H9 (cell line): ENCODE data around the gene CERS6. TPM values are rescaled to one million over a fixed set of nuclear protein-coding genes. Genes with fewer than 3 reads are reported as not detected.

Experiments
- DNase-seq: peaks from one replicate; pipeline ENCODE4 v3.0.0-alpha.2; 2017
- H2AFZ ChIP-seq: one replicate; pipeline ENCODE4 v1.6.1; 2013; ENCODE audit warnings: mild to moderate bottlenecking, low read length, control low read depth, moderate library complexity
- H2AK5ac ChIP-seq: 2 replicates; pipeline ENCODE4 v1.6.1; 2013; ENCODE audit warnings: low read length, control low read depth, mixed read lengths; ENCODE audit not compliant: insufficient read length
- H2BK120ac ChIP-seq: one replicate; pipeline ENCODE4 v1.6.1; 2013; ENCODE audit warnings: low read depth, mild to moderate bottlenecking, low read length, control low read depth, inconsistent platforms; ENCODE audit not compliant: poor library complexity, severe bottlenecking
- H2BK12ac ChIP-seq: 2 replicates; pipeline ENCODE4 v1.6.1; 2013; ENCODE audit warnings: low read length, control low read depth, mixed read lengths, low read depth; ENCODE audit not compliant: insufficient read length
- H2BK15ac ChIP-seq: 2 replicates; pipeline ENCODE4 v1.6.1; 2013; ENCODE audit warnings: low read depth, low read length, control low read depth
- H2BK20ac ChIP-seq: one replicate; pipeline ENCODE4 v1.6.1; 2013; ENCODE audit warnings: low read depth, mild to moderate bottlenecking, low read length, control low read depth, inconsistent platforms; ENCODE audit not compliant: poor library complexity, severe bottlenecking
- H2BK5ac ChIP-seq: 2 replicates; pipeline ENCODE4 v1.6.1; 2013; ENCODE audit warnings: low read length, control low read depth, mixed read lengths; ENCODE audit not compliant: insufficient read length
- H3K14ac ChIP-seq: 2 replicates; pipeline ENCODE4 v1.6.1; 2013; ENCODE audit warnings: low read length, control low read depth; ENCODE audit not compliant: insufficient read depth
- H3K18ac ChIP-seq: 2 replicates; pipeline ENCODE4 v1.6.1; 2013; ENCODE audit warnings: low read depth, mild to moderate bottlenecking, mixed read lengths, low read length, control low read depth; ENCODE audit not compliant: insufficient read length
- H3K23ac ChIP-seq: 2 replicates; pipeline ENCODE4 v1.6.1; 2013; ENCODE audit warnings: low read length, control low read depth, mixed read lengths, low read depth; ENCODE audit not compliant: insufficient read length
- H3K23me2 ChIP-seq: 2 replicates; pipeline ENCODE4 v1.6.1; 2013; ENCODE audit warnings: low read depth, mild to moderate bottlenecking, mixed read lengths, low read length, control low read depth; ENCODE audit not compliant: insufficient read length, poor library complexity, severe bottlenecking
- H3K27ac ChIP-seq: 2 replicates; pipeline ENCODE4 v1.5.1; 2013; ENCODE audit warnings: low read length, control low read depth, mixed read lengths, low read depth; ENCODE audit not compliant: insufficient read length
- H3K27me3 ChIP-seq: 2 replicates; pipeline ENCODE4 v1.6.1; 2013; ENCODE audit warnings: low read length, control low read depth, inconsistent platforms; ENCODE audit not compliant: insufficient read depth
- H3K4ac ChIP-seq: 2 replicates; pipeline ENCODE4 v1.6.1; 2013; ENCODE audit warnings: low read depth, mild to moderate bottlenecking, control low read depth, inconsistent platforms, low read length, moderate library complexity
- H3K4me1 ChIP-seq: 2 replicates; pipeline ENCODE4 v1.6.1; 2013; ENCODE audit warnings: low read length, control low read depth, inconsistent platforms; ENCODE audit not compliant: insufficient read depth
- H3K4me2 ChIP-seq: 2 replicates; pipeline ENCODE4 v1.6.1; 2013; ENCODE audit warnings: low read length, control low read depth, mixed read lengths; ENCODE audit not compliant: insufficient read length, insufficient read depth
- H3K56ac ChIP-seq: 2 replicates; pipeline ENCODE4 v1.6.1; 2013; ENCODE audit warnings: low read depth, mild to moderate bottlenecking, mixed read lengths, low read length, control low read depth; ENCODE audit not compliant: insufficient read length
- H3K79me1 ChIP-seq: 2 replicates; pipeline ENCODE4 v1.6.1; 2013; ENCODE audit warnings: low read depth, mild to moderate bottlenecking, moderate library complexity, low read length, control low read depth, inconsistent platforms; ENCODE audit not compliant: insufficient read depth, poor library complexity, severe bottlenecking
- H3K79me2 ChIP-seq: 2 replicates; pipeline ENCODE4 v1.6.1; 2013; ENCODE audit warnings: low read length, control low read depth, inconsistent platforms; ENCODE audit not compliant: insufficient read depth
- H3K9ac ChIP-seq: 2 replicates; pipeline ENCODE4 v1.6.1; 2013; ENCODE audit warnings: low read length, control low read depth, mixed read lengths; ENCODE audit not compliant: insufficient read length; ENCODE audit errors: extremely low read depth
- H3K9me3 ChIP-seq: one replicate; pipeline ENCODE4 v1.6.1; 2013; ENCODE audit warnings: low read depth, low read length, inconsistent platforms; ENCODE audit not compliant: control insufficient read depth
- H3T11ph ChIP-seq: one replicate; pipeline ENCODE4 v1.6.1; 2013; ENCODE audit warnings: mild to moderate bottlenecking, low read length, control low read depth, inconsistent platforms
- H4K20me1 ChIP-seq: one replicate; pipeline ENCODE4 v1.6.1; 2013; ENCODE audit not compliant: control insufficient read depth, insufficient read length, insufficient read depth
- H4K5ac ChIP-seq: 2 replicates; pipeline ENCODE4 v1.6.1; 2013; ENCODE audit warnings: low read depth, mild to moderate bottlenecking, mixed read lengths, low read length, control low read depth; ENCODE audit not compliant: insufficient read length
- H4K8ac ChIP-seq: replicated peaks from 2 replicates; pipeline ENCODE4 v1.6.1; 2013; ENCODE audit warnings: low read length, control low read depth, mixed read lengths, low read depth; ENCODE audit not compliant: insufficient read length
- H4K91ac ChIP-seq: 2 replicates; pipeline ENCODE4 v1.6.1; 2013; ENCODE audit warnings: low read depth, mild to moderate bottlenecking, moderate library complexity, mixed read lengths, low read length, control low read depth; ENCODE audit not compliant: insufficient read length
- H3K27ac Mint-ChIP-seq, 3 experiments: 2 replicates in 2 of 3; 3 replicates in 1 of 3; pipeline ENCODE4 v1.8.0; 2020 to 2021; ENCODE audit warnings: mixed read lengths in 3 of 3, mild to moderate bottlenecking in 1 of 3, moderate library complexity in 1 of 3
- H3K27me3 Mint-ChIP-seq: 2 replicates; pipeline ENCODE4 v1.8.0; 2021; ENCODE audit warnings: low read depth, mild to moderate bottlenecking, moderate library complexity, mixed read lengths
- H3K36me3 Mint-ChIP-seq, 3 experiments: 2 replicates in 2 of 3; 3 replicates in 1 of 3; pipeline ENCODE4 v1.8.0; 2020 to 2021; ENCODE audit warnings: low read depth in 3 of 3, mixed read lengths in 3 of 3; ENCODE audit not compliant: insufficient read depth in 1 of 3
- H3K4me1 Mint-ChIP-seq, 2 experiments: 2 replicates each; pipeline ENCODE4 v1.8.0; 2020; ENCODE audit warnings: mixed read lengths in 2 of 2
- H3K4me3 Mint-ChIP-seq, 2 experiments: 2 replicates in 1 of 2; 3 replicates in 1 of 2; pipeline ENCODE4 v1.8.0; 2020 to 2021; ENCODE audit warnings: mild to moderate bottlenecking in 2 of 2, mixed read lengths in 2 of 2, moderate library complexity in 1 of 2
- H3K9me3 Mint-ChIP-seq, 2 experiments: 2 replicates in 1 of 2; 3 replicates in 1 of 2; pipeline ENCODE4 v1.8.0; 2020; ENCODE audit warnings: mild to moderate bottlenecking in 2 of 2, mixed read lengths in 2 of 2, moderate library complexity in 1 of 2
- CTCF ChIP-seq: fragments of 200-600 bp; sonication (generic); conservative IDR thresholded peaks from 3 replicates; pipeline ENCODE4 v1.8.0; 2021; ENCODE audit warnings: antibody characterized with exemption, mild to moderate bottlenecking
- WGBS: extraction: QIAGEN DNeasy Blood & Tissue Kit; methylation state at CpG from one replicate; pipeline ENCODE4 v1.1.7; 2013; ENCODE audit warnings: missing lambda C conversion rate, low lambda C conversion rate, mixed read lengths; ENCODE audit not compliant: insufficient read length; ENCODE audit errors: extremely low coverage; 5-methylcytosine and 5-hydroxymethylcytosine counted together
- total RNA-seq: library from RNA; stranded (reverse); gene quantifications from 2 replicates; pipeline ENCODE4 v1.2.1, GENCODE V29; 2021

CERS6 gene
- total RNA-seq, 1 experiment from 2014 or later = 17.7 TPM

DNA sequence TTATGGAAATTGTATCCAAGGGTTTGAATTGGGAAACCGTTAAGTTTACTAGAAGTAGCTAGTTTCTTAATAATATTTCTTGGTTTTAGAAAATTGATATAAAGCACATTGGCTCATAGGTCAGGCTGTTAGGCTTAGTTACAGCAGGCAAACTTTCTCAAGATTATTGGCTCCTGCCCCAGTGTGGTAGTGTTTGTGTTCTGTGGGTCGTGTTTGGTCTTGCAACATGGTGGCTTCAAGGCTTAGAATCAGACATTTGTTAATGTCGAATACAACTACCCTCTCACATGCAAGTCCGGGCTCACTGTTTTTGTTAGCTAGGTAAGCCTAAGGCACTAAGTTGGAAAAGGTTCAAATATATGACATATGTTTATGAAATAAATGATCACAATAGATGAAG is 19.6 kb downstream of the CERS6 start:
- peaks cover 3% of the 10 kb centered on the region for H3K79me1 ChIP-seq
- Mint-ChIP-seq H3K36me3 (no peaks in the 10 kb centered on the region), H3K4me3 (no peak overlapping the region), H3K27ac (no peak overlapping the region), H3K27me3 (no peaks in the 10 kb centered on the region), H3K9me3 (no peaks in the 10 kb centered on the region), H3K4me1 (peaks cover 41 to 42% of the 10 kb centered on the region in 2 experiments)
- H3K23ac ChIP-seq = no peak overlapping the region
- no peak overlapping the region for H2AK5ac ChIP-seq
- no peak overlapping the region for H3K27ac ChIP-seq
- no peak overlapping the region for H3T11ph ChIP-seq
- no peak overlapping the region for H2BK120ac ChIP-seq
- no peak overlapping the region for H2BK5ac ChIP-seq
- peaks cover 2% of the 10 kb centered on the region; the same call in 1 of the 2 replicates for H3K4me1 ChIP-seq
- H2AFZ ChIP-seq = no peak overlapping the region
- TF ChIP-seq CTCF = no peak
- no peaks in the 10 kb centered on the region for H3K23me2 ChIP-seq
- H4K5ac ChIP-seq = no peak overlapping the region
- H2BK20ac ChIP-seq = no peak overlapping the region
- no peaks in the 10 kb centered on the region for H4K20me1 ChIP-seq
- H3K56ac ChIP-seq = no peak overlapping the region
- H3K9ac ChIP-seq = no peak overlapping the region
- no peak overlapping the region for H3K4ac ChIP-seq
- no peak overlapping the region for H4K8ac ChIP-seq
- no peak for DNase-seq
- no peaks in the 10 kb centered on the region for H3K27me3 ChIP-seq
- 100% methylated on average over 1 of the region's 4 CpGs for WGBS
- no peak overlapping the region for H4K91ac ChIP-seq
- no peak overlapping the region for H2BK15ac ChIP-seq
- H3K18ac ChIP-seq = no peak overlapping the region
- H3K14ac ChIP-seq = no peak overlapping the region
- no peak overlapping the region for H3K4me2 ChIP-seq
- 0 out of 2 replicates have a peak, but pooled peaks cover 1% of the 10 kb centered on the region for H3K79me2 ChIP-seq
- no peak overlapping the region for H2BK12ac ChIP-seq
- H3K9me3 ChIP-seq = no peaks in the 10 kb centered on the region
